Urinary bladder (tissue), 4 donors: ENCODE data around the gene DYNLT4. TPM values are rescaled to one million over a fixed set of nuclear protein-coding genes. Genes with fewer than 3 reads are reported as not detected.
A peak's percentile ranks its signal among the peaks of the same experiment; 100 is the strongest.
"Not testable (repeated sequence)": the region's sequence is repeated elsewhere in the genome, so short reads cannot be mapped to it uniquely, and the experiment has no call there.

Experiments used
- DNase-seq: peaks from one replicate; pipeline ENCODE4 v3.0.0-alpha.2; 2015; ENCODE audit errors: extremely low spot score
- H3K27ac ChIP-seq: one replicate; pipeline ENCODE4 v1.5.1; 2013; ENCODE audit warnings: low read depth, mild to moderate bottlenecking, moderate library complexity
- H3K36me3 ChIP-seq: one replicate; pipeline ENCODE4 v1.6.1; 2013; ENCODE audit warnings: mild to moderate bottlenecking, moderate library complexity; ENCODE audit not compliant: insufficient read depth
- H3K4me1 ChIP-seq: one replicate; pipeline ENCODE4 v1.6.1; 2013; ENCODE audit warnings: mild to moderate bottlenecking, moderate library complexity; ENCODE audit not compliant: insufficient read depth
- H3K4me3 ChIP-seq: one replicate; pipeline ENCODE4 v1.5.1; 2013; ENCODE audit warnings: low read depth, low read length
- WGBS: extraction: QIAGEN DNeasy Blood & Tissue Kit; methylation state at CpG from one replicate; pipeline ENCODE4 v1.1.7; 2013; 5-methylcytosine and 5-hydroxymethylcytosine counted together
- polyA plus RNA-seq: library from polyadenylated mRNA; stranded (reverse); fragments of 200-250 nt; gene quantifications from one replicate; pipeline ENCODE4 v1.2.3, GENCODE V29; 2013
- total RNA-seq: library from RNA; depleted of rRNA; stranded (reverse); fragments of >200 nt; gene quantifications from one replicate; pipeline ENCODE4 v1.2.3, GENCODE V29; 2014
- donor health status: healthy with polysubstance abuse.
- donor health status: healthy.

Gene DYNLT4
- total and polyA plus RNA-seq, 2 donors: 0.35 TPM; not detected in 1

- H3K27ac ChIP-seq: no peak overlapping the region
- WGBS: 7% methylated on average over 71 of the region's 71 CpGs
- H3K4me3 ChIP-seq: peak overlapping the region; percentile 43
- H3K36me3 ChIP-seq: no peaks in the 10 kb centered on the region
- no peaks in the 10 kb centered on the region for H3K4me1 ChIP-seq
- no peak for DNase-seq
Measured at GRCh38 chr1:44784094-44785028, 22.8 kb downstream of the DYNLT4 start.

GRCh38 chr1:44783697-44784093, 23.5 kb downstream of the DYNLT4 start:
- no peak overlapping the region for H3K27ac ChIP-seq
- WGBS: 49% methylated on average over 8 of the region's 8 CpGs
- H3K4me1 ChIP-seq: no peaks in the 10 kb centered on the region
- H3K4me3 ChIP-seq: peak overlapping the region; percentile 43
- no peak for DNase-seq
- H3K36me3 ChIP-seq: no peaks in the 10 kb centered on the region

GRCh38 chr1:44780583-44781121, 26.5 kb downstream of the DYNLT4 start:
- no peak overlapping the region for H3K27ac ChIP-seq
- no peaks in the 10 kb centered on the region for H3K4me1 ChIP-seq
- WGBS: 93% methylated on average over 14 of the region's 14 CpGs
- no peak for DNase-seq
- no peak overlapping the region for H3K4me3 ChIP-seq
- H3K36me3 ChIP-seq: no peaks in the 10 kb centered on the region

- Histone ChIP-seq H3K36me3 (no peaks in the 10 kb centered on the region), H3K4me3 (no peak overlapping the region), H3K27ac (no peak overlapping the region), H3K4me1 (no peaks in the 10 kb centered on the region)
- WGBS: 94% methylated on average over 6 of the region's 6 CpGs
- no peak for DNase-seq
Measured at GRCh38 chr1:44778705-44779576, 28.2 kb downstream of the DYNLT4 start.

- no peak for DNase-seq
- no peaks in the 10 kb centered on the region for H3K4me1 ChIP-seq
- no peak overlapping the region for H3K4me3 ChIP-seq
- no peak overlapping the region for H3K27ac ChIP-seq
- 78% methylated on average over 13 of the region's 13 CpGs for WGBS
- no peaks in the 10 kb centered on the region for H3K36me3 ChIP-seq
Measured at GRCh38 chr1:44777969-44778635, 29.0 kb downstream of the DYNLT4 start.

GRCh38 chr1:44777547-44777946, 29.6 kb downstream of the DYNLT4 start:
- no peak for DNase-seq
- no peaks in the 10 kb centered on the region for H3K36me3 ChIP-seq
- no peaks in the 10 kb centered on the region for H3K4me1 ChIP-seq
- no peak overlapping the region for H3K4me3 ChIP-seq
- 81% methylated on average over 14 of the region's 14 CpGs for WGBS
- H3K27ac ChIP-seq: no peak overlapping the region

GRCh38 chr1:44776730-44777068, 30.5 kb downstream of the DYNLT4 start:
- DNase-seq: no peak
- H3K36me3 ChIP-seq: no peaks in the 10 kb centered on the region
- no peaks in the 10 kb centered on the region for H3K4me1 ChIP-seq
- H3K4me3 ChIP-seq: peak overlapping the region; percentile 79
- 51% methylated on average over 12 of the region's 12 CpGs for WGBS
- H3K27ac ChIP-seq: peak overlapping the region; percentile 87

GRCh38 chr1:44775930-44776729, 31.0 kb downstream of the DYNLT4 start:
- Histone ChIP-seq H3K36me3 (no peaks in the 10 kb centered on the region), H3K4me3 (peak overlapping the region; percentile 79), H3K4me1 (no peaks in the 10 kb centered on the region), H3K27ac (peak overlapping the region; percentile 87)
- no peak for DNase-seq
- 6% methylated on average over 36 of the region's 36 CpGs for WGBS

GRCh38 chr1:44775078-44775929, 31.8 kb downstream of the DYNLT4 start, which contains the start of gene RPS8:
RPS8 (plus strand) TSS chr1:44775540; CDS start chr1:44775597, 57 bp downstream.
- Histone ChIP-seq H3K4me1 (no peaks in the 10 kb centered on the region), H3K27ac (peak within 1 kb of the TSS; percentile 99), H3K36me3 (no peaks in the 10 kb centered on the region), H3K4me3 (peak within 1 kb of the TSS; percentile 79)
- WGBS: under 1% methylated on average over 65 of the region's 65 CpGs
- peak; percentile 90 for DNase-seq

- H3K27ac ChIP-seq, H3K4me3 ChIP-seq, H3K4me1 ChIP-seq, H3K36me3 ChIP-seq, DNase-seq: not testable (repeated sequence)
- WGBS: 96% methylated on average over 6 of the region's 6 CpGs
Measured at GRCh38 chr1:44766421-44766820, 40.7 kb downstream of the DYNLT4 start.

GRCh38 chr1:44760876-44761275, 46.3 kb downstream of the DYNLT4 start:
- Histone ChIP-seq H3K36me3 (no peaks in the 10 kb centered on the region), H3K4me1 (no peaks in the 10 kb centered on the region), H3K4me3 (no peak overlapping the region), H3K27ac (no peak overlapping the region)
- no peak for DNase-seq
- WGBS: 93% methylated on average over 3 of the region's 3 CpGs

GRCh38 chr1:44759077-44759476, 48.1 kb downstream of the DYNLT4 start:
- Histone ChIP-seq H3K4me1 (no peaks in the 10 kb centered on the region), H3K27ac (no peak overlapping the region), H3K36me3 (no peaks in the 10 kb centered on the region), H3K4me3 (no peak overlapping the region)
- no peak for DNase-seq
- WGBS: 90% methylated on average over 11 of the region's 11 CpGs
